Panc1 (cell line): Measurements from ENCODE around the gene GSKIP. TPM values are rescaled to one million over a fixed set of nuclear protein-coding genes. Genes with fewer than 3 reads are reported as not detected.
"Not testable (repeated sequence)": the region's sequence is repeated elsewhere in the genome, so short reads cannot be mapped to it uniquely, and the experiment has no call there.

Source experiments
- ATAC-seq: fragments of 200-7000 bp; cut with Tn5 transposase; 2 replicates; pipeline ENCODE4 v1.9.1; 2020; ENCODE audit warnings: mild to moderate bottlenecking, moderate library complexity
- BruUV-seq: library from RNA; stranded (reverse); fragments of 400-500 nt; replicated peaks from 2 replicates; lab custom pipeline; 2021; lab: Mats Ljungman, UMichigan
- CTCF ChIA-PET: fragments of 300-600 bp; sonication (Branson Sonifier 250); formaldehyde crosslinking; loops from one replicate; lab custom pipeline; 2022; ENCODE audit warnings: antibody characterized with exemption; lab: Charles Lee
- POLR2A ChIA-PET: fragments of 300-600 bp; sonication (Branson Sonifier 250); formaldehyde crosslinking; loops from one replicate; lab custom pipeline; 2022; ENCODE audit warnings: antibody characterized with exemption; lab: Charles Lee
- DNase-seq: peaks from one replicate; pipeline ENCODE4 v3.0.0-alpha.2; 2010; ENCODE audit warnings: low read depth, low spot score
- H3K27ac ChIP-seq: 2 replicates; pipeline ENCODE4 v1.5.1; 2011; ENCODE audit warnings: mild to moderate bottlenecking, low read length, inconsistent platforms
- H3K27me3 ChIP-seq: fragments of 200-500 bp; sonication (Bioruptor generic); 2 replicates; pipeline ENCODE4 v1.6.0; 2014; ENCODE audit warnings: low read length, inconsistent platforms; ENCODE audit not compliant: control insufficient read depth, insufficient read depth
- H3K36me3 ChIP-seq: fragments of 200-500 bp; sonication (Bioruptor generic); 2 replicates; pipeline ENCODE4 v1.5.1; 2014; ENCODE audit warnings: inconsistent platforms, mild to moderate bottlenecking, low read length, moderate library complexity; ENCODE audit not compliant: control insufficient read depth, insufficient read depth
- H3K4me1 ChIP-seq: 2 replicates; pipeline ENCODE4 v1.5.1; 2011; ENCODE audit warnings: inconsistent platforms, mild to moderate bottlenecking, low read length, moderate library complexity; ENCODE audit not compliant: control insufficient read depth, insufficient read depth
- H3K4me3 ChIP-seq, 2 experiments: 2 replicates each; pipeline ENCODE4 v1.5.1; 2011 to 2012; ENCODE audit warnings: low read depth in 2 of 2, low read length in 2 of 2, mild to moderate bottlenecking in 2 of 2, inconsistent platforms in 1 of 2, moderate library complexity in 1 of 2
- H3K9me3 ChIP-seq: fragments of 200-500 bp; sonication (Bioruptor generic); 2 replicates; pipeline ENCODE4 v1.5.1; 2014; ENCODE audit warnings: low read depth, mild to moderate bottlenecking, inconsistent platforms, low read length, moderate library complexity; ENCODE audit not compliant: control insufficient read depth, insufficient read depth
- POLR2AphosphoS5 ChIP-seq: IDR thresholded peaks from 2 replicates; pipeline ENCODE4 v1.6.1; 2012; ENCODE audit warnings: mild to moderate bottlenecking, low read depth, low read length, moderate library complexity
- SIN3A ChIP-seq: IDR thresholded peaks from 2 replicates; pipeline ENCODE4 v1.6.1; 2012; ENCODE audit warnings: low read depth, mild to moderate bottlenecking, low read length, moderate library complexity, borderline replicate concordance; ENCODE audit not compliant: insufficient read depth
- TCF7L2 ChIP-seq: IDR thresholded peaks from 2 replicates; pipeline ENCODE4 v1.6.1; 2011; ENCODE audit warnings: mild to moderate bottlenecking, low read depth, low read length, inconsistent platforms
- in situ Hi-C: cut with HindIII; loops from 2 replicates; pipeline ENCODE4 v1.10.0; 2016; ENCODE audit warnings: low sequenced_read_pairs, low pct_unique_long_range_greater_than_20kb
- intact Hi-C: fragments of 100-400 bp; cut with micrococcal nuclease; formaldehyde crosslinking; loops from one replicate; pipeline ENCODE4 v1.10.0; 2022; ENCODE audit not compliant: unreplicated experiment
- total RNA-seq: library from RNA; stranded (reverse); gene quantifications from one replicate; pipeline ENCODE4 v1.2.1, GENCODE V29; 2021; ENCODE audit not compliant: unreplicated experiment
- TF ChIP-seq, protein P1 (sequence below): fragments of 450-650 bp; IDR thresholded peaks from 2 replicates; pipeline ENCODE4 v1.5.1; 2017; ENCODE audit warnings: mild to moderate bottlenecking
- TF ChIP-seq, protein P2 (sequence below), 2 experiments: IDR thresholded peaks; 2 replicates each; pipeline ENCODE4 v1.6.1; 2011 to 2012; ENCODE audit warnings: low read depth in 2 of 2, control low read depth in 1 of 2, low read length in 1 of 2, mild to moderate bottlenecking in 1 of 2, moderate library complexity in 1 of 2; ENCODE audit not compliant: insufficient read depth in 1 of 2

Gene GSKIP
- total RNA-seq, 1 experiment from 2014 or later: 11.1 TPM

DNA sequence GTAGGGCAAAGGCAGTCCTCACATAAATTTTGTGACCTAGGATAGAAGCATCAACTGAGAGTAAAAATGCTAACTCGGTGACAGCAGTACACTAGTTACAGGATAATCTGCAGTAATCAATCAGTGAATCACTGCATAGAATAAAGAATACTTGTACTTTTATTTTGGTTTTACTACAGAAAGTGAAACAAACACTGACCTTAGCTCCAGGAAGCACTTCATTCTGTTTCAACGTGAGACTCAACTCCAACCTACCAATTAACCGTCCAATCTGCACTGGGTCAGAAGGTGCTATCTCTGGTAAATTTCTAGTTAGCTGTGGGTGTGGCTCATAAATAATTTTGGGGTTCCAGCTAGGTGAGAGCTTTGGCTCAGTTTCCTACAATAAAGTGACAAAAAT is 22.0 kb upstream of the GSKIP start:
- no peak overlapping the region for H3K4me3 ChIP-seq
- POLR2A ChIA-PET: no interaction called here
- BruUV-seq: no TSS peak
- ATAC-seq (no peak), DNase-seq (no peak)
- no peaks in the 10 kb centered on the region for H3K27me3 ChIP-seq
- no peak overlapping the region for H3K27ac ChIP-seq
- H3K9me3 ChIP-seq: no peaks in the 10 kb centered on the region
- no peaks in the 10 kb centered on the region for H3K36me3 ChIP-seq
- no peaks in the 10 kb centered on the region for H3K4me1 ChIP-seq
- intact Hi-C loops (no loop called here), in situ Hi-C loops (no loop called here)
- TF ChIP-seq POLR2AphosphoS5: no peak
- TF ChIP-seq TCF7L2: no peak
- no peak for TF ChIP-seq SIN3A
- TF ChIP-seq, protein P1, sequence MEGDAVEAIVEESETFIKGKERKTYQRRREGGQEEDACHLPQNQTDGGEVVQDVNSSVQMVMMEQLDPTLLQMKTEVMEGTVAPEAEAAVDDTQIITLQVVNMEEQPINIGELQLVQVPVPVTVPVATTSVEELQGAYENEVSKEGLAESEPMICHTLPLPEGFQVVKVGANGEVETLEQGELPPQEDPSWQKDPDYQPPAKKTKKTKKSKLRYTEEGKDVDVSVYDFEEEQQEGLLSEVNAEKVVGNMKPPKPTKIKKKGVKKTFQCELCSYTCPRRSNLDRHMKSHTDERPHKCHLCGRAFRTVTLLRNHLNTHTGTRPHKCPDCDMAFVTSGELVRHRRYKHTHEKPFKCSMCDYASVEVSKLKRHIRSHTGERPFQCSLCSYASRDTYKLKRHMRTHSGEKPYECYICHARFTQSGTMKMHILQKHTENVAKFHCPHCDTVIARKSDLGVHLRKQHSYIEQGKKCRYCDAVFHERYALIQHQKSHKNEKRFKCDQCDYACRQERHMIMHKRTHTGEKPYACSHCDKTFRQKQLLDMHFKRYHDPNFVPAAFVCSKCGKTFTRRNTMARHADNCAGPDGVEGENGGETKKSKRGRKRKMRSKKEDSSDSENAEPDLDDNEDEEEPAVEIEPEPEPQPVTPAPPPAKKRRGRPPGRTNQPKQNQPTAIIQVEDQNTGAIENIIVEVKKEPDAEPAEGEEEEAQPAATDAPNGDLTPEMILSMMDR: no peak
- TF ChIP-seq, protein P2, sequence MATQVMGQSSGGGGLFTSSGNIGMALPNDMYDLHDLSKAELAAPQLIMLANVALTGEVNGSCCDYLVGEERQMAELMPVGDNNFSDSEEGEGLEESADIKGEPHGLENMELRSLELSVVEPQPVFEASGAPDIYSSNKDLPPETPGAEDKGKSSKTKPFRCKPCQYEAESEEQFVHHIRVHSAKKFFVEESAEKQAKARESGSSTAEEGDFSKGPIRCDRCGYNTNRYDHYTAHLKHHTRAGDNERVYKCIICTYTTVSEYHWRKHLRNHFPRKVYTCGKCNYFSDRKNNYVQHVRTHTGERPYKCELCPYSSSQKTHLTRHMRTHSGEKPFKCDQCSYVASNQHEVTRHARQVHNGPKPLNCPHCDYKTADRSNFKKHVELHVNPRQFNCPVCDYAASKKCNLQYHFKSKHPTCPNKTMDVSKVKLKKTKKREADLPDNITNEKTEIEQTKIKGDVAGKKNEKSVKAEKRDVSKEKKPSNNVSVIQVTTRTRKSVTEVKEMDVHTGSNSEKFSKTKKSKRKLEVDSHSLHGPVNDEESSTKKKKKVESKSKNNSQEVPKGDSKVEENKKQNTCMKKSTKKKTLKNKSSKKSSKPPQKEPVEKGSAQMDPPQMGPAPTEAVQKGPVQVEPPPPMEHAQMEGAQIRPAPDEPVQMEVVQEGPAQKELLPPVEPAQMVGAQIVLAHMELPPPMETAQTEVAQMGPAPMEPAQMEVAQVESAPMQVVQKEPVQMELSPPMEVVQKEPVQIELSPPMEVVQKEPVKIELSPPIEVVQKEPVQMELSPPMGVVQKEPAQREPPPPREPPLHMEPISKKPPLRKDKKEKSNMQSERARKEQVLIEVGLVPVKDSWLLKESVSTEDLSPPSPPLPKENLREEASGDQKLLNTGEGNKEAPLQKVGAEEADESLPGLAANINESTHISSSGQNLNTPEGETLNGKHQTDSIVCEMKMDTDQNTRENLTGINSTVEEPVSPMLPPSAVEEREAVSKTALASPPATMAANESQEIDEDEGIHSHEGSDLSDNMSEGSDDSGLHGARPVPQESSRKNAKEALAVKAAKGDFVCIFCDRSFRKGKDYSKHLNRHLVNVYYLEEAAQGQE (IDR thresholded peaks at IDR 0.05; ENCODE audit: insufficient read depth in 1 of 2, low read depth in 2 of 2, low read length in 1 of 2): no peak
- CTCF ChIA-PET: no interaction called here

DNA sequence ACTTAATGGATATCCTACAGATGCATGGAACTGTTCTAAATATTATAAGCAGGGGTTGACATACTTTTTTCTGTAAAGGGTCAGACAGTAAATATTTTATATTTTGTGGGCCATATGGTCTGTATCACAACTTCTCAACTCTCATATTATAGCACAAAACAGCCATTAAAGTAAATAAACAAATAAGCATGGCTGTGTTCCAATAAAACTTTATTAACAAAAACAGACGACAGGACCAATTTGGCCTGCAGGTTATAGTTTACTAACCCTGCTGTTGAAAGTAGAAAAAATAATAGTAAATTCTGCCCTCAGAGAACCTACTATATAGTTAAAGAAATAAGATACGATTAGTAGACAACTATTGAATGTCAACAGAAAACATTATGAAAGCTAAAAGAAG is 17.7 kb upstream of the GSKIP start:
- no TSS peak for BruUV-seq
- H3K9me3 ChIP-seq: no peaks in the 10 kb centered on the region
- intact Hi-C loops (no loop called here), in situ Hi-C loops (no loop called here)
- TF ChIP-seq, protein P1: no peak
- TF ChIP-seq TCF7L2 (no peak), SIN3A (no peak), POLR2AphosphoS5 (no peak)
- TF ChIP-seq, protein P2 (IDR thresholded peaks at IDR 0.05; ENCODE audit: insufficient read depth in 1 of 2, low read depth in 2 of 2, low read length in 1 of 2): no peak
- POLR2A ChIA-PET: no interaction called here
- no peak overlapping the region for H3K4me3 ChIP-seq
- no peaks in the 10 kb centered on the region for H3K36me3 ChIP-seq
- no peaks in the 10 kb centered on the region for H3K4me1 ChIP-seq
- ATAC-seq (no peak), DNase-seq (no peak)
- H3K27me3 ChIP-seq: no peaks in the 10 kb centered on the region
- CTCF ChIA-PET: no interaction called here
- H3K27ac ChIP-seq: no peak overlapping the region

DNA sequence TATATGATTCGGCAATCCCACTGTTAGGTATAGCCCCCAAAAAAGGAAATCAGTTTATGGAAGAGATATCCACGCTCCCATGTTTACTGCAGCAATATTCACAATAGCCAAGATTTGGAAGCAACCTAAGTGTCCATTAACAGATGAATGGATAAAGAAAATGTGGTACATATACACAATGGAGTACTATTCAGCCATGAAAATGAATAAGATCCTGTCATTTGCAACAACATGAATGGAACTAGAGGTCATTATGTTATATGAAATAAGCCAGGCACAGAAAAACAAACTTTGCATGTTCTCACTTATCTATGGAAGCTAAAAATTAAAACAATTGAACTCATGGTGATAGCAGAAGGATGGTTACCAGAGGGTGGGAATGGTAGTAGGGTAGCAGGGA is 15.4 kb upstream of the GSKIP start:
- in situ Hi-C loops, H3K27ac ChIP-seq, ATAC-seq, H3K27me3 ChIP-seq, H3K9me3 ChIP-seq, CTCF ChIA-PET, H3K36me3 ChIP-seq, DNase-seq, intact Hi-C loops, BruUV-seq, H3K4me1 ChIP-seq, H3K4me3 ChIP-seq, POLR2A ChIA-PET: not testable (repeated sequence)
